KOPT-K1 (cell line): ENCODE results near the gene TRERF1.

Experiments
- H3K27ac ChIP-seq: fragments of 200-600 bp; sonication (generic); 2 replicates; pipeline ENCODE4 v1.5.1; 2016; ENCODE audit warnings: antibody characterized with exemption, mild to moderate bottlenecking, low read depth, low read length; ENCODE audit not compliant: poor library complexity, severe bottlenecking
- H3K36me3 ChIP-seq: fragments of 200-600 bp; sonication (generic); 2 replicates; pipeline ENCODE4 v1.5.1; 2017; ENCODE audit warnings: antibody characterized with exemption, mild to moderate bottlenecking, low read length, moderate library complexity; ENCODE audit not compliant: insufficient read depth
- H3K9me3 ChIP-seq: fragments of 200-600 bp; sonication (generic); 2 replicates; pipeline ENCODE4 v1.5.1; 2017; ENCODE audit warnings: antibody characterized with exemption, low read length, mild to moderate bottlenecking; ENCODE audit not compliant: insufficient read depth, poor library complexity, severe bottlenecking

The TRERF1 gene

DNA sequence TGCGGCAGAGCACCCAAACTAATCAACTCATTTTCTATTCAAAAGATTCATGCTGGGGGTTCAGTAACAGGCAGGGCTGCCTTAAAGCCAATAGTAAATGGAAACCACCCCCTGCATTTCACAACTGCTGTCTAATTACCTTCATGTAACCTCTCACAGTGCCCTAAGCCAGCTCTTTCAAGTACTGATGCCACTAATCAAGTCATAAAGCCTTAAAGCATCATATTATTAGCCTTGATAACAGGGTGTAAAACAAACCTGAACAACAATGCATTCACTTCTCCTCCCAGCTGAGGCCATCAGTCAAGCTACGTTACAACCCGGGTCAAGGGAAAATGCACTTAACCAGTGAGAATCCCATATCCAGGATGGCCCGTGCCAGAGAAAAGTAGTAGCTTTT is 33.0 kb downstream of the TRERF1 start:
- no peaks in the 10 kb centered on the region for H3K36me3 ChIP-seq
- H3K9me3 ChIP-seq: no peaks in the 10 kb centered on the region
- no peak overlapping the region for H3K27ac ChIP-seq

DNA sequence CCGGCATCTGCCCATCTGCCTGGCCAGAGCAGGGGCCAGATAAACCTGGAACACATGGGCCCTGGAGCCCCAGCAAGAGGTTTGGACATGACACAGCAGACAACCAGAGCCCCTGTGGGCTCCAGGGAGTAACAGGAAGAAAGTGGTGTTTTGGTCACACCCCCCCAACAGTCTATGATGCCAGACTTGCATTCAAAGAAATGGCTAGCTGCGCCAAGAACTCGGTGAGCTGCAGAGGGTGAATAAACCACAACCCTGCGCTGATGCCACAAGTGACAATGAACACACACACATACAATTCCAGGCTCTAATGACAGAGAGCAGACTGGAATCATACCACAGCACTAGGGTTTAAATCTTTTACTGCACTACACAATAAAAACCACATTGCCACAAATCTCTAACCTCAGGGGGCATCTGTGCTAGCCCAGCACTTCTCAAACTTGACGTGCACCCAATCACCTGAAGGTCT is 34.0 kb downstream of the TRERF1 start:
- H3K27ac ChIP-seq: no peak overlapping the region
- no peaks in the 10 kb centered on the region for H3K36me3 ChIP-seq
- no peaks in the 10 kb centered on the region for H3K9me3 ChIP-seq

DNA sequence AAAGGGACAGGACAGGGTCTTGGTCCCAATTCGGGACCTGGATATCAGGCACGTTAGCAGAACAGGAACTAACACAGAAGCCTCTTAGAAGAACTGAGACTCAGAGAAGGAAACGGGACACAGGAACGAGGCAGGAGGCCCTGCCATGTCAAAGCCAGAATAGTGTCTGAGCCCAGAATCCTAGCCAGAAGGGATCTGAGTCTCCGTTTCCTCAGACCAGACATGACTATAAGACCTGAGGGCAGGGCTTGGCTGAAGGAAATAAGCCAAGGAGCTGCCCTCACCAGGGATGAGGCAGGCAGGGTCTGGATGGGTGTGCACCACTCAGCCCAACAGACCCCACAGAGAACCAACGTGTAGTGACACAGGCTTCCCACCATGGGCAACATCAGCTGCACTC is 40.3 kb downstream of the TRERF1 start:
- Histone ChIP-seq H3K36me3 (no peaks in the 10 kb centered on the region), H3K27ac (no peak overlapping the region), H3K9me3 (no peaks in the 10 kb centered on the region)

DNA sequence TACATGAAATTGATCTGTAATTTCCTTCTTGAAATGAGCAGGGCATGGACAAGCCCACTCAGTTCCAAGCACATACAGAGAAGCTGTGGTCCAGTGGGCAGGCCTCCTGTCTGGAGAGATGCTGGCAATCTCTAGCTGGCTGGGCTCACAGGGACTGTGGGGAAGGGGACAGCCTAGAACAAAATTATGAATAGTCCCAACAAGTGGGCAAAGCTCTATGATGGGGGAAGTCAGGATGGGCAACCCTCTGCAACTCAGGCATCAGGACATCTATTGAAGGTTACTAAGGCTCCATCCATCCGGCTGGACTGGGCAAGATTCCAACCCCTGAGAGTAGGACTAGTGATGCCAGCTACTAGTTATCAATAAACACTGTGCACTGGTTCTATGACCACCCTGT is 40.9 kb downstream of the TRERF1 start:
- H3K9me3 ChIP-seq: no peaks in the 10 kb centered on the region
- H3K36me3 ChIP-seq: no peaks in the 10 kb centered on the region
- no peak overlapping the region for H3K27ac ChIP-seq

DNA sequence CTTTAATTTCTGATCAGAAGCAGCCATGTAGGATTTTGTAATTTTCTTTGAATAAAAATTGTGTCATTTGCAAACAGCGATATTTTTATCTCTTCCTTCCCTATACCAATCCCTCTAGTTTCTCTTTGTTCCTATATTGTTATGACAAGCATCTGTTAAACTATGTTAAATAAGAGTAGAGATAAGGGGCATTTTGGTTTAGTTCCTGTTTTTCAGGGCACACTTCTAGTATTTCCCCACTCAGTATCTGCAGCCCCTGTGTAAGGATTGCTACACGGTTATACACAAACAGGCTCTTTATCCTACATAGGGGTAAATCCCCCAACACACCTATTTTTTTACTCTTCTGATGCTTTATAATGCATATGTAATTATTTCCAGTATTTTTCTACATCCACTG is 42.1 kb downstream of the TRERF1 start:
- Histone ChIP-seq H3K9me3 (no peaks in the 10 kb centered on the region), H3K27ac (no peak overlapping the region), H3K36me3 (no peaks in the 10 kb centered on the region)

DNA sequence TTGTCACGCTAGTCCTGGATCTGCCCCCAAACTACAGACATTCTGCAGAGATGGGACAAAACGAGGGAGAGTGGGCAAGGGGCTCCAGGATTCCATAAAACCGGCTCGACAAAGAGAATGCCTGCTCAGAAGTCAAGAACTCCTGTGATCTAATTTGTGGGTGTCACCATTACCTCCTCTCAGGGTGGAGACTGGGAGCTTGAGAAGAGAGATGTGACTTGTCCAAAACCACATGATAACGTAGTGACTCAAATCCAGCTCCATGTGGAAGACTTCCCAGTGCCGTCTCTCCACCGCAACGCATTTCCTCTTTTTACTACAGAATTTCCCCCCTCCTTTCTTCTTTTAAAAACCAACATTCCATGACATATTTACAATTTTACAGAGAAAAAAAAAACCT is 44.3 kb downstream of the TRERF1 start:
- Histone ChIP-seq H3K9me3 (no peaks in the 10 kb centered on the region), H3K27ac (no peak overlapping the region), H3K36me3 (no peaks in the 10 kb centered on the region)

DNA sequence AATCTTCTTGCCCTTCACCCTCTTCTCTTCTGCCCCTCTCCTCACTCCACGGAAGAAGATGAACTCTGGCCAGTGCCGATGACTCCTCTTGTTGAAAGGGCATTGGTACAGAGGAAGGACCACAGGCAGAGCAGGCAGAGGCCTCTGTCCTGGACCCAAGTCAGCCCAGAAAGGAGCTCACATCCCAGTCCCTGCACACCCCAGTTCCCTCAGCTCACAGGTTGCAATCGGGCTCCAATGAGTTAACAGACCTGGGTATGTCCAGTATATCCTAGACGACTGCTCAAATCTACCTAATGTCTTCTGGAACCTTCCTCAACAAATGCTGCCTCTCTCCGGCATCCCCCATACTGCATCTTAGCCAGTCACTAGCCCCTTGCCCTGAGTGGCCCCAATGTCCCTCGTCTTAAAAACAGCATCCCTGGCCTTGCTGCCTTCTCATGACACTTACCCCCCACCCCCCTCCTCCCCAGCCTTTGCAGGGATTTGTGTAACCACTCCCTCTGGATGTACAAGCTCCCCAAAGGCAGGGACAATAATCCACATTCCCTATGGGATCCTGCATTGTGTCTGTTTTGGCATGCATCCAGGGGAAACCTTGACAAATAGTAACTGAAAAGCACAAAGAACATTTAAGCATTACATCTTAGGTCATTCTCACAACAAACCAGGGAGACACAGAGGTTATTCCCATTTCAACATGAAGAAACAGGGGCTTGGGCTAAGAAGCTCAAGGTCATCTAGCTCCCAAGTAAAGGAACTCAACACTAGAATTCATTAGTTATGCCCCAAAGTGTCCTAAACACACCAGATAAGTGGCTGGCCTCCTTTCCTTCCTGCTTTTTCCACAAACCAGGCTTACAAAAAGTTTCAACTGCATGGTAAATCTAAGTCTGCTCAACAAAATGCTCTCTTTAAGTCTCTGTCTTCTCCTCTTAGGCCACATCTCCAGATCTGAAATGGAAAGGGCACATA is 45.1 kb downstream of the TRERF1 start:
- Histone ChIP-seq H3K27ac (no peak overlapping the region), H3K36me3 (no peaks in the 10 kb centered on the region), H3K9me3 (no peaks in the 10 kb centered on the region)

DNA sequence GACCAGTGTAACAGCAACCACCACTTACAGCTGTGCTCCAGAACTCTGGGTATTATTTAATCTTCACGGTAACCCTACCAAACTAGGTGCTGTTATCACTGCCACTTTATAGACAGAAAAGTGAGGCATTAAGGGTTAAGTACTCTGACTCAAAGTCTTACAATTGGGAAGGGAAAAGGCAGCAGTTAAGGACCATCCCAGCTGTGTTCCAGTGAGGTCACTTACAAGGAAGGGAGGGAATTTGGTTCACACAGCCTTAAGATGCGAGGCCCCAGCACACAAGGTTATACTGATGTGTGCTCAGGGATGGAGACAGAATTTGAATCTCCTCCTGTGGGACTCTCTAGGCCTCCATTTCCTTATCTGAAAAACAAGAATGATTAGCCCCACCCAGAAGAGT is 46.7 kb downstream of the TRERF1 start:
- H3K9me3 ChIP-seq: no peaks in the 10 kb centered on the region
- no peaks in the 10 kb centered on the region for H3K36me3 ChIP-seq
- H3K27ac ChIP-seq: no peak overlapping the region

DNA sequence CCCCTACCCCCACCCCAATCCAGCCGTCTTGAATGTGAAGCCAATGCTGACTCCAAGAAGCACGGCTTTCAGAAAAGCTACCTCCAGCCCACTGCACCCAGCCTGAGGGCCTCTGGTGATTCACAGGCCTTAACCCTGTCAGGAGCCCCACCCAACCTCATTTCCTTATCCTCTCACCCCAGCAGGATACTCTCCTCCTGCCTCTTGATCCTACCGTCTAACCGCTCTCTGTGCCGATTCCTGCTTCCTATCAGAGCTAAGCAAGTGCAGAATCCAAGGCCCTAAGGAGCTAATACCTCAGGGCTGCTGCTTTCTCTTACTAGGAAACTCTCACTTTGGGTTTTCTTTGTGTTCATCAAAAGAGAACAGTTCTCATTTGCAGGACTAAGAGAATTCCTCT is 47.2 kb downstream of the TRERF1 start:
- H3K27ac ChIP-seq: no peak overlapping the region
- H3K36me3 ChIP-seq: no peaks in the 10 kb centered on the region
- no peaks in the 10 kb centered on the region for H3K9me3 ChIP-seq

DNA sequence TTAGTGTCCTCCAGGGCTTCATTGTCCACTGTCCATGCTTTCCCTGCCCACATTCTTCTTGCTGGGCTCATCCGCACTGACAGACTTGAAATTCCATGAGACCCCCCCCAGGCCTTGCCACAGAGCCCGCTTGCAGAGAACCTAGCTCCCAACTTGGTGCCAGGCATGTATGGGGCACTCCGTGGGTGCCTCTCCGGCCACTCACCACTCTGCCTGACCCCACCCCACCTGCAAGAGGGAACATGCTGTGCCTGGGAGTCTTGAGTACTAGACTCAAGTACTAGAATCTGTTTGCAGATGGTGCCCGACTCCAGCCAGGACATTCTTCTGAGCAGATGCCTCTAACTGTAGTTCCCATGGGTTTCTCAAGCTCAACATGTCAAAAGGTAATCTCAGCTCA is 47.9 kb downstream of the TRERF1 start:
- no peaks in the 10 kb centered on the region for H3K36me3 ChIP-seq
- H3K9me3 ChIP-seq: no peaks in the 10 kb centered on the region
- H3K27ac ChIP-seq: no peak overlapping the region

DNA sequence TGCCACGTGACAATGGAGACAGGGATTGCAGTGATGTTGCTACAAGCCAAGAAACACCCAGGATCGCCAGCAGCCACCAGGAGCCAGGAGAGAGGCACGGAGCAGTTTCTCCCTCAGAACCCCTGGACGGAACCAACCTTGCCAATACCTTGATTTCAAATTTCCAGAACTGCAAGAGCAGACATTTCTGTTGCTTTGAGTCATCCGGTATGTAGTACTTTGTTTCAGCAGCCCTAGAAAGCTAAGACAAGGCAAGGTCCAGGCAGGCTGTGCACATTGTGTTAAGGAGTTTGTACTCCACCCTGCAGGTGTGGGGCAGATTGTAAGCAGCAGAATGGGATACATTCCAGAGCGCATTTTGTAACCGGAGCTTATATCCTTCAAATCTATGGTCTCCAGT is 48.3 kb downstream of the TRERF1 start:
- Histone ChIP-seq H3K9me3 (no peaks in the 10 kb centered on the region), H3K36me3 (no peaks in the 10 kb centered on the region), H3K27ac (no peak overlapping the region)

DNA sequence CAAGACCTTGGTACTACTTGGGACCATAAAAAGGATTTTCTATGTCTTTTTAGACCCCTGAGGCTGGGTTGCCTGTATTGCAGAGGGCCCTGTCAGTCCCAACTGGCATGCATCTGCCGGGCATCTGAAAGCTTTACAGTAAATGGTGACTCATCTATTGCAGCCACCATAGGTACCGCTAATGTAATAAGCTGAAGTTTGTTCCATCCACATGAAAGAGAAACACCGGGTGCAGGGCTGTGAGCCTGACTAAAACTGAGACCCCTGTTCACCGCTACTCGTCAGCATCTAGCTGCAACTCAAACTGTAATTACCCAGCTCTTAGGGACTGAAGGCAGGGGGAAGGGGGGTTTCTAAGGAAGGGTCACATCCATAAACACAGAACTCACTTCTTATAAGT is 49.5 kb downstream of the TRERF1 start:
- H3K36me3 ChIP-seq: no peaks in the 10 kb centered on the region
- H3K9me3 ChIP-seq: no peaks in the 10 kb centered on the region
- no peak overlapping the region for H3K27ac ChIP-seq

DNA sequence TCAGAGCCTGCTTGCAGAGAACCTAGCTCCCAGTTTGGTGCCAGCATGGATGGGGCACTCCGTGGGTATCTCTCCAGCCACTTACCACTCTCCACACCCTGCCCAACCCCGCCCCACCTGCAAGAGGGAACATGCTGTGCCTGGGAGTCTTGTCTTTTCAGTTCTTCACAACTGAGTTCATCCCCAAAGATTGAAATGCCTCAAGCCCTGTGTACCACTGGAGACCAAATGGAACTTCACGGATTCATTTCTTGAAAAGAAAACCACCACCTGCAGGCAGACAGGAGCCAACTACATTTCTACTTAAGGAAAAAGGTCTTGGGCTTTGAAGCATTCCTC is 50.1 kb downstream of the TRERF1 start:
- no peaks in the 10 kb centered on the region for H3K9me3 ChIP-seq
- no peaks in the 10 kb centered on the region for H3K36me3 ChIP-seq
- no peak overlapping the region for H3K27ac ChIP-seq

DNA sequence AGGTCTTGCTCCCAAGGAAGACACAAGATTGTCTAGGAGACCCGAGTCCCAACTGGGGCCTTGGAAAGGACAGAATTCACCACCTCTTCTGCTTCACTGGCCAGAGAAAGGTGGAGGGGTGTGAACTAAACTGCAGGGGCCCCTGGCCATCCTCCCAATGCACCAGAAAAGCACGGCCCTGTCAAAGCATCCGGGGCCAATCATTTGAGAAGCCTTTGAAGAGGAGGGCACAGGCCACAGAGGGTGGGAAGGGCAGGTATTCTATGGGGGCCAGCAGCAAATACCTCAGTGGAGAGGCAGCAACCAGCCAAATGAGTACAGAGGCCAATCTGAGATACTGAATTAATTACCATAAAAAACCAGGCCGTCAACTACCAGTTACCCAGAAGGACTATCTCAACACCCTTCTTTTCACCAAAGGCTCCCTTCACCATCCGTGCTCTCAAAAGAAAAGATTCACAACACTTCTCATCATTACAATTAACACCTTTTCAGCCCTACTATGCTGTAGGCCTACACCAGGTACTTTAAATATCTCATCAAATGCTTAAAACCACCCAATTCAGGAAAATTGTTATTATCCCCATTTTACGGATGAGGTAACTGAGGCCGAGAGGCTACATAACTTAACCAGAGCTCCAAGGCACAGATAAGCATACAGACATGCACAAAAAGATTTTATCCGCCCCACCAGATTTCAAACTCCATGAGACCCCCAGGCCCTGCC is 50.7 kb downstream of the TRERF1 start:
- H3K36me3 ChIP-seq: no peaks in the 10 kb centered on the region
- no peaks in the 10 kb centered on the region for H3K9me3 ChIP-seq
- no peak overlapping the region for H3K27ac ChIP-seq

DNA sequence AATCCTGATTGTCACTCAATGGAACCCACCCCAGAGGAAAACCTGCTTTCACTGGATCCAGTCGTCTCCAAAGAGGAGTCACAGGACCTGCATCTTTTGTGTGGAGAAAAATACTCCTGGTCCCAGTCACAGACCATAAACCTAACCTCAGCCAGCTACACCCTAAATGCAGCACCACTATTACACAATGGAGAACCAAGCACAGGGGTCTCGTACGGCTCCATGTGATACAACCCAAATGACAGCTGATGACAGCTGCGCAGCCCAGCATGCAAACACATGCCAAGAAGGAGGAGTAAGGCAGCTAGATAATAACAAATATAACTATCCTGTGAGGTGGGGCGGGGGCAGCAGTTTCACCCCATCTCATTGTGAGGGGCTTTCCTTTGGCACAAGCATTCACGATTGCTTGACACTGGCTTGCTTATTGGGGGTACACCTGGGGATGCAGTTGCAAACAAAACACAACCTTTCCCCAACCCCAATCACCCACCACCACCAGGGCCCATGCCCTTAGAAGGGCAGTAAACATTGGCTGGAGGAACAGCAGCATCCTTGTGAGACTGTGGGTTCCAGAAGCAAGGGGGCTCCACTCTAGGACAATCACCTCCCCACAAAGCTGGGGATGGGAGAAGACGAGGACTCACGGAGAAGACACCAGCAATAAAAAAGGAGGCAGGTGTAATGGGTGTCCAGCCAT is 51.5 kb downstream of the TRERF1 start:
- no peak overlapping the region for H3K27ac ChIP-seq
- no peaks in the 10 kb centered on the region for H3K9me3 ChIP-seq
- no peaks in the 10 kb centered on the region for H3K36me3 ChIP-seq
